Activated CD4-positive, alpha-beta T cell treated with anti-CD3 and anti-CD28 coated beads, Interleukin-2, amount 10 ng/mL, durations not matched to agents 24 days and 14 days (primary cell): ENCODE measurements around the gene DNAJC4. TPM values are rescaled to one million over a fixed set of nuclear protein-coding genes. Genes with fewer than 3 reads are reported as not detected.

Experiments
- DNase-seq: peaks from one replicate; pipeline ENCODE4 v3.0.0; 2022
- H3K27ac Mint-ChIP-seq: one replicate; pipeline ENCODE4 v1.8.0; 2022; ENCODE audit warnings: mild to moderate bottlenecking, mixed read lengths
- H3K27me3 Mint-ChIP-seq: one replicate; pipeline ENCODE4 v1.8.0; 2022; ENCODE audit warnings: mixed read lengths
- H3K36me3 Mint-ChIP-seq: one replicate; pipeline ENCODE4 v1.8.0; 2022; ENCODE audit warnings: low read depth, mild to moderate bottlenecking, mixed read lengths
- H3K4me1 Mint-ChIP-seq: one replicate; pipeline ENCODE4 v1.8.0; 2021; ENCODE audit warnings: mixed read lengths
- H3K4me3 Mint-ChIP-seq: one replicate; pipeline ENCODE4 v1.8.0; 2022; ENCODE audit warnings: mild to moderate bottlenecking, moderate library complexity, mixed read lengths
- H3K9me3 Mint-ChIP-seq: one replicate; pipeline ENCODE4 v1.8.0; 2021; ENCODE audit warnings: mixed read lengths
- intact Hi-C: fragments of 100-400 bp; cut with micrococcal nuclease; formaldehyde crosslinking; loops from one replicate; pipeline ENCODE4 v1.15.1; 2023
- total RNA-seq: library from RNA; stranded (reverse); gene quantifications from 2 replicates; pipeline ENCODE4 v1.2.3, GENCODE V29; 2022

Gene DNAJC4
- 19.9 and 20.0 TPM in 2 replicates for total RNA-seq

- peaks cover 33% of the 10 kb centered on the region for H3K4me1 Mint-ChIP-seq
- H3K27me3 Mint-ChIP-seq = no peaks in the 10 kb centered on the region
- peak within 1 kb of the TSS; percentile 92 for H3K4me3 Mint-ChIP-seq
- intact Hi-C loops = loop anchor here (1.0 kb wide), 1 partner anchor 11 kb away; the partner anchor contains the start of gene FKBP2
- peak; percentile 98 for DNase-seq
- peak within 1 kb of the TSS; percentile 89 for H3K27ac Mint-ChIP-seq
- peaks cover 1% of the 10 kb centered on the region for H3K36me3 Mint-ChIP-seq
- H3K9me3 Mint-ChIP-seq = no peaks in the 10 kb centered on the region
Observed at GRCh38 chr11:64230171-64230984, at the start of gene DNAJC4. DNAJC4 (plus strand) TSS chr11:64230548; CDS start chr11:64230855, 307 bp downstream.

GRCh38 chr11:64180891-64181290 lies 49.5 kb upstream of the DNAJC4 start:
- H3K9me3 Mint-ChIP-seq = no peaks in the 10 kb centered on the region
- DNase-seq = no peak
- intact Hi-C loops = loop anchor here (10.0 kb wide), 1 partner anchor 1296 kb away; the partner anchor contains the start of gene SLC3A2
- H3K4me1 Mint-ChIP-seq = peaks cover 40% of the 10 kb centered on the region
- H3K27ac Mint-ChIP-seq = peak overlapping the region; percentile 25
- H3K4me3 Mint-ChIP-seq = no peak overlapping the region
- H3K36me3 Mint-ChIP-seq = peaks cover 15% of the 10 kb centered on the region
- peaks cover 2% of the 10 kb centered on the region for H3K27me3 Mint-ChIP-seq

- peak; percentile 83 for DNase-seq
- no peaks in the 10 kb centered on the region for H3K9me3 Mint-ChIP-seq
- intact Hi-C loops = loop anchor here (10.0 kb wide), 1 partner anchor 1297 kb away; the partner anchor contains the start of gene SLC3A2
- H3K36me3 Mint-ChIP-seq = peaks cover 17% of the 10 kb centered on the region
- peaks cover 4% of the 10 kb centered on the region for H3K27me3 Mint-ChIP-seq
- H3K4me3 Mint-ChIP-seq = peak overlapping the region; percentile 37
- peaks cover 39% of the 10 kb centered on the region for H3K4me1 Mint-ChIP-seq
- no peak overlapping the region for H3K27ac Mint-ChIP-seq
Observed at GRCh38 chr11:64181506-64182411, 48.6 kb upstream of the DNAJC4 start.

GRCh38 chr11:64183890-64184289 lies 46.5 kb upstream of the DNAJC4 start:
- Mint-ChIP-seq H3K9me3 (no peaks in the 10 kb centered on the region), H3K4me1 (peaks cover 25% of the 10 kb centered on the region), H3K27ac (no peak overlapping the region), H3K27me3 (peaks cover 4% of the 10 kb centered on the region), H3K36me3 (peaks cover 19% of the 10 kb centered on the region), H3K4me3 (peak overlapping the region; percentile 43)
- DNase-seq = no peak
- intact Hi-C loops = loop anchor here (2.0 to 10.0 kb wide), 2 partner anchors 17 to 1299 kb away; partner anchors contain the start of genes MACROD1 and SLC3A2

GRCh38 chr11:64185175-64185692 lies 45.1 kb upstream of the DNAJC4 start:
- intact Hi-C loops = loop anchor here (2.0 to 10.0 kb wide), 3 partner anchors 18 to 1300 kb away; partner anchors contain the start of genes ESRRA, MACROD1 and SLC3A2
- Mint-ChIP-seq H3K36me3 (peaks cover 20% of the 10 kb centered on the region), H3K9me3 (no peaks in the 10 kb centered on the region), H3K4me3 (no peak overlapping the region), H3K27ac (peak overlapping the region; percentile 98), H3K27me3 (peaks cover 4% of the 10 kb centered on the region), H3K4me1 (peaks cover 29% of the 10 kb centered on the region)
- no peak for DNase-seq

GRCh38 chr11:64185693-64186491 lies 44.5 kb upstream of the DNAJC4 start, which contains the start of gene STIP1:
STIP1 (plus strand) TSS chr11:64186171; CDS start chr11:64186262, 91 bp downstream.
- H3K27me3 Mint-ChIP-seq = peaks cover 4% of the 10 kb centered on the region
- H3K9me3 Mint-ChIP-seq = no peaks in the 10 kb centered on the region
- H3K4me1 Mint-ChIP-seq = peaks cover 31% of the 10 kb centered on the region
- intact Hi-C loops = loop anchor here (1.0 to 10.0 kb wide), 5 partner anchors 19 to 1301 kb away; partner anchors contain the start of genes ESRRA, FKBP2, MACROD1 and NUDT22
- no peak within 1 kb of the TSS for H3K4me3 Mint-ChIP-seq
- H3K27ac Mint-ChIP-seq = peak within 1 kb of the TSS; percentile 98
- peaks cover 26% of the 10 kb centered on the region for H3K36me3 Mint-ChIP-seq
- DNase-seq = peak; percentile 99

GRCh38 chr11:64186492-64187165 lies 43.7 kb upstream of the DNAJC4 start:
- intact Hi-C loops = loop anchor here (1.0 to 10.0 kb wide), 5 partner anchors 20 to 1302 kb away; partner anchors contain the start of genes ESRRA, FERMT3, FKBP2 and NUDT22
- Mint-ChIP-seq H3K27me3 (peaks cover 4% of the 10 kb centered on the region), H3K36me3 (peaks cover 26% of the 10 kb centered on the region), H3K9me3 (no peaks in the 10 kb centered on the region), H3K27ac (no peak overlapping the region), H3K4me3 (no peak overlapping the region), H3K4me1 (peaks cover 27% of the 10 kb centered on the region)
- DNase-seq = peak; percentile 85

- no peak overlapping the region for H3K4me3 Mint-ChIP-seq
- intact Hi-C loops = no loop called here
- H3K27me3 Mint-ChIP-seq = no peaks in the 10 kb centered on the region
- H3K36me3 Mint-ChIP-seq = peaks cover 62% of the 10 kb centered on the region
- peaks cover 32% of the 10 kb centered on the region for H3K4me1 Mint-ChIP-seq
- no peak for DNase-seq
- H3K9me3 Mint-ChIP-seq = no peaks in the 10 kb centered on the region
- H3K27ac Mint-ChIP-seq = no peak overlapping the region
Observed at GRCh38 chr11:64192434-64192833, 37.9 kb upstream of the DNAJC4 start.

- Mint-ChIP-seq H3K9me3 (no peaks in the 10 kb centered on the region), H3K27ac (peak overlapping the region; percentile 30), H3K4me1 (peaks cover 26% of the 10 kb centered on the region), H3K27me3 (no peaks in the 10 kb centered on the region), H3K4me3 (no peak overlapping the region), H3K36me3 (peaks cover 80% of the 10 kb centered on the region)
- no peak for DNase-seq
- intact Hi-C loops = no loop called here
Observed at GRCh38 chr11:64196626-64197025, 33.7 kb upstream of the DNAJC4 start.

GRCh38 chr11:64198511-64198910 lies 31.8 kb upstream of the DNAJC4 start:
- no peak overlapping the region for H3K4me3 Mint-ChIP-seq
- H3K36me3 Mint-ChIP-seq = peaks cover 82% of the 10 kb centered on the region
- no peaks in the 10 kb centered on the region for H3K9me3 Mint-ChIP-seq
- peaks cover 23% of the 10 kb centered on the region for H3K4me1 Mint-ChIP-seq
- H3K27ac Mint-ChIP-seq = no peak overlapping the region
- intact Hi-C loops = no loop called here
- no peaks in the 10 kb centered on the region for H3K27me3 Mint-ChIP-seq
- DNase-seq = no peak

- Mint-ChIP-seq H3K36me3 (peaks cover 77% of the 10 kb centered on the region), H3K27ac (peak overlapping the region; percentile 48), H3K27me3 (no peaks in the 10 kb centered on the region), H3K9me3 (no peaks in the 10 kb centered on the region), H3K4me1 (peaks cover 32% of the 10 kb centered on the region), H3K4me3 (no peak overlapping the region)
- DNase-seq = no peak
- intact Hi-C loops = no loop called here
Observed at GRCh38 chr11:64201543-64201942, 28.8 kb upstream of the DNAJC4 start.

- Mint-ChIP-seq H3K4me1 (peaks cover 27% of the 10 kb centered on the region), H3K4me3 (no peak overlapping the region), H3K36me3 (peaks cover 78% of the 10 kb centered on the region), H3K27ac (no peak overlapping the region), H3K9me3 (no peaks in the 10 kb centered on the region), H3K27me3 (no peaks in the 10 kb centered on the region)
- intact Hi-C loops = no loop called here
- DNase-seq = no peak
Observed at GRCh38 chr11:64202992-64203391, 27.4 kb upstream of the DNAJC4 start.
